Kidney epithelial cell (primary cell): ENCODE measurements around the gene ACER1. TPM values are rescaled to one million over a fixed set of nuclear protein-coding genes. Genes with fewer than 3 reads are reported as not detected.
"Not testable (repeated sequence)": the region's sequence is repeated elsewhere in the genome, so short reads cannot be mapped to it uniquely, and the experiment has no call there.

ENCODE experiments used
- DNase-seq: peaks from one replicate; pipeline ENCODE4 v3.0.0-alpha.2; 2010; ENCODE audit warnings: low read depth
- H3K27me3 ChIP-seq: 2 replicates; pipeline ENCODE4 v1.6.0; 2011; ENCODE audit warnings: low read length; ENCODE audit not compliant: control insufficient read depth, insufficient read depth
- H3K36me3 ChIP-seq: 2 replicates; pipeline ENCODE4 v1.5.1; 2011; ENCODE audit warnings: low read length; ENCODE audit not compliant: control insufficient read depth, insufficient read depth
- H3K4me3 ChIP-seq: 2 replicates; pipeline ENCODE4 v1.5.1; 2011; ENCODE audit warnings: low read depth, mild to moderate bottlenecking, control low read depth, low read length
- total RNA-seq: library from RNA; depleted of rRNA; stranded (reverse); fragments of >200 nt; gene quantifications from 2 replicates; pipeline ENCODE4 v1.2.3, GENCODE V29; 2015
- TF ChIP-seq, protein P1 (sequence below): IDR thresholded peaks from 2 replicates; pipeline ENCODE4 v1.5.1; 2011; ENCODE audit warnings: mild to moderate bottlenecking, moderate library complexity, low read length, control low read depth, inconsistent platforms; ENCODE audit not compliant: insufficient read depth, poor library complexity, severe bottlenecking

The ACER1 gene
- total RNA-seq, 1 donor from 2014 or later: not detected

DNA sequence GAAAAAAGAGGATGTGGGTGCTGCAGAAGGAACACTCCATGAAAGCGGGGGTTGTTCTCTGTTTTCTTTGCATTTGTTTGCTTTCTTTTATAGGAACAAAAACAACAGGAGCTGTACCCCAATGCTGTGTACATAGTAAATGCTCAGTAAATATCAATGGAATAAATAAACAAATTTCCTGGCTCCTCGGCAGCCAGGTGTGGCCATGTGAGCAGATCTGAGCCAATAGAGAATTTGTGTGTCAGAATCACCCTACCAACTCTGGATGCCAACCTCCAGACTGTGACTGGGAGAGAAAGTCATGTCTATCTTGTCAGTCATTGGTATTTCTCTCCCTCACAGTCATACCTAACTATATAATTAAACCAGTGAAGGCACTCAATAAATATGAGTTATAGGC is 17.3 kb upstream of the ACER1 start:
- Histone ChIP-seq H3K4me3 (no peak overlapping the region), H3K27me3 (no peaks in the 10 kb centered on the region), H3K36me3 (no peaks in the 10 kb centered on the region)
- no peak for DNase-seq
- TF ChIP-seq, protein P1, sequence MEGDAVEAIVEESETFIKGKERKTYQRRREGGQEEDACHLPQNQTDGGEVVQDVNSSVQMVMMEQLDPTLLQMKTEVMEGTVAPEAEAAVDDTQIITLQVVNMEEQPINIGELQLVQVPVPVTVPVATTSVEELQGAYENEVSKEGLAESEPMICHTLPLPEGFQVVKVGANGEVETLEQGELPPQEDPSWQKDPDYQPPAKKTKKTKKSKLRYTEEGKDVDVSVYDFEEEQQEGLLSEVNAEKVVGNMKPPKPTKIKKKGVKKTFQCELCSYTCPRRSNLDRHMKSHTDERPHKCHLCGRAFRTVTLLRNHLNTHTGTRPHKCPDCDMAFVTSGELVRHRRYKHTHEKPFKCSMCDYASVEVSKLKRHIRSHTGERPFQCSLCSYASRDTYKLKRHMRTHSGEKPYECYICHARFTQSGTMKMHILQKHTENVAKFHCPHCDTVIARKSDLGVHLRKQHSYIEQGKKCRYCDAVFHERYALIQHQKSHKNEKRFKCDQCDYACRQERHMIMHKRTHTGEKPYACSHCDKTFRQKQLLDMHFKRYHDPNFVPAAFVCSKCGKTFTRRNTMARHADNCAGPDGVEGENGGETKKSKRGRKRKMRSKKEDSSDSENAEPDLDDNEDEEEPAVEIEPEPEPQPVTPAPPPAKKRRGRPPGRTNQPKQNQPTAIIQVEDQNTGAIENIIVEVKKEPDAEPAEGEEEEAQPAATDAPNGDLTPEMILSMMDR: no peak

GRCh38 chr19:6349271-6349670 is 15.9 kb upstream of the ACER1 start:
- not testable (repeated sequence) for H3K27me3 ChIP-seq, H3K4me3 ChIP-seq, H3K36me3 ChIP-seq, DNase-seq

DNA sequence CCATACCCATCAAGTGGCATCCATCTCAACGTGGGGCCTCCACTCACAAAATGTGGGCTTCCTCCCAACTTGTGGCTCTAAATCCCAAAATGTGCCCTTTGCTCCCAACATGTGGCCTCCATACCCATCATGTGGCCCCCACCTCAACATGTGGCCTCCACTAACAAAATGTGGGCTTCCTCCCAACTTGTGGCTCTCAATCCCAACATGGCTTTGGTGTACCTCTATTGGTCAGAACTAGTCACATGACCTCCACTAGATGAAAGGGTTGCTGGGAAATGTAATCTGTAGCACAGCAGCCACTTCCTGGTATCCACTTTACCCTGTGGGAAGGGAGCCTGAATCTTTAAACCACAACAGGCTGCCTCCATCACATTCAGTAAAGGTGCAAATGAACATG is 10.1 kb upstream of the ACER1 start:
- TF ChIP-seq, protein P1: no peak
- Histone ChIP-seq H3K4me3 (no peak overlapping the region), H3K36me3 (no peaks in the 10 kb centered on the region), H3K27me3 (peaks cover 4% of the 10 kb centered on the region)
- no peak for DNase-seq

DNA sequence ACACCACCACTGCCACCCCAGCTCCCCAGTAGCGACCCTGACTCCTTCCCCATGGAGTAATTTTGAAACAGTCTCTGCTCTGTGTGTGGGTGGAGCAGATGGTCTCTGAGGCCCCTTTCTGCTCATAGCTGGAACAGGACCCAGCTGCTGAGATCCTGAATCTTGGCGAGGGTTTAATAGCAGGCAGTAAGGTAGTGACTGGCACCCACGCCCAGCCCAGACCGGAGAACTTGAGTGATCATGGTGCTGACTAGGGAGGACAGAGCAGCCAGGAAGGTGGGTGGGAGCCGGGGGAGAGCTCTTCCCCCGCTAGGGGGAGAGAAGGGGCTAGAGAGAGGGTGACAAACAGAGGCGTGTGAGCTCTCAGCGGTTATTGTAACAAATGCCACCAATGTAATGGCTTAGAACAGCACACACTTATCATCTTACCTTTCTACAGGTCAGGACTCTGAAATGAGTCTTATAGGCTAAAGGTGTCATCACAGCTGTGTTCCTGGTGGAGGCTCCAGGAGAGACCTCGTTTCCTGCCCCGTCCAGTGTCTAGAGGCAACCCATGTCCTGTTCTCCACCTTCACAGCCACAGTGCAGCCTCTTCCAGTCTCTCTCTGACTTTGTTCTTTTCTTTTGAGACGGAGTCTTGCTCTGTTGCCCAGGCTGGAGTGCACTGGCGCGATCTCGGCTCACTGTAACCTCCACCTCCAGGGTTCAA is 7.2 kb upstream of the ACER1 start:
- Histone ChIP-seq H3K27me3 (peaks cover 4% of the 10 kb centered on the region), H3K36me3 (no peaks in the 10 kb centered on the region), H3K4me3 (no peak overlapping the region)
- no peak for DNase-seq
- TF ChIP-seq, protein P1: no peak

- TF ChIP-seq, protein P1: no peak
- Histone ChIP-seq H3K36me3 (no peaks in the 10 kb centered on the region), H3K27me3 (no peaks in the 10 kb centered on the region), H3K4me3 (no peak overlapping the region)
- no peak for DNase-seq
These were observed 1.3 kb upstream of the ACER1 start for GRCh38 chr19:6334490-6335285.

DNA sequence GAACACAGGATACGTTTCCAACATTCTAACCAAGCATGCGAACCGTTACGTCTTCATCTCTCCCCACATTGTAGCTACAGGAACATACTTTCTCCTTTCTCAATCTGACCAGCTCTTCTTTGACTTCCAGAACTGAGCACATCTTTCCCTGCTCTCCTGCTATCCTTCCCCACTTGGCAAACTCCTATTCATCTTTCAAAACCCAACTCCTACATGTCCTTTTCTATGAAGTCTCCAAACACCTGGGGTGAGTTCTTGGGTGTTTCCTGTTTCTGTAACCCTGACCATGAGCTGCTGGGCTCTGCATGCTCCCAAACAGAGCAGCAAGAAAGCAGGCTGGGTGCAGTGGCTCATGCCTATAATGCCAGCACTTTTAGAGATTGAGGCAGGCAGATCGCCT is 6.6 kb downstream of the ACER1 start:
- TF ChIP-seq, protein P1: no peak
- no peak for DNase-seq
- H3K4me3 ChIP-seq: no peak overlapping the region
- no peaks in the 10 kb centered on the region for H3K36me3 ChIP-seq
- no peaks in the 10 kb centered on the region for H3K27me3 ChIP-seq
